Adrenal gland (tissue), 5 donors: ENCODE data around the gene B3GNT8.

ENCODE experiments used
- CTCF ChIP-seq, 6 experiments: fragments of 450-650 bp in 4 of 6; fragments of 200-600 bp in 2 of 6; sonication (generic) in 1 of 6; IDR thresholded peaks; 1 replicate in 5 of 6; 2 replicates in 1 of 6; pipeline versions ENCODE4 v1.5.1 to v1.8.0; 2016 to 2021; ENCODE audit warnings: antibody characterized with exemption in 6 of 6, mild to moderate bottlenecking in 2 of 6, moderate library complexity in 1 of 6
- POLR2A ChIP-seq, 2 donors: fragments of 450-650 bp; IDR thresholded peaks; one replicate each; pipeline ENCODE4 v1.6.1; 2017; ENCODE audit warnings: antibody characterized with exemption in 2 of 2, mild to moderate bottlenecking in 2 of 2, moderate library complexity in 1 of 2
- donor health status: DM: no; HTN: no; CAD: no.

- TF ChIP-seq CTCF (IDR thresholded peaks at IDR 0.05) (no peak), POLR2A (IDR thresholded peaks at IDR 0.05) (no peak)
These were observed 18.4 kb upstream of the B3GNT8 start for GRCh38 chr19:41445575-41445974.
